ENCODE data around the gene ACOX2.

Gene ACOX2

DNA sequence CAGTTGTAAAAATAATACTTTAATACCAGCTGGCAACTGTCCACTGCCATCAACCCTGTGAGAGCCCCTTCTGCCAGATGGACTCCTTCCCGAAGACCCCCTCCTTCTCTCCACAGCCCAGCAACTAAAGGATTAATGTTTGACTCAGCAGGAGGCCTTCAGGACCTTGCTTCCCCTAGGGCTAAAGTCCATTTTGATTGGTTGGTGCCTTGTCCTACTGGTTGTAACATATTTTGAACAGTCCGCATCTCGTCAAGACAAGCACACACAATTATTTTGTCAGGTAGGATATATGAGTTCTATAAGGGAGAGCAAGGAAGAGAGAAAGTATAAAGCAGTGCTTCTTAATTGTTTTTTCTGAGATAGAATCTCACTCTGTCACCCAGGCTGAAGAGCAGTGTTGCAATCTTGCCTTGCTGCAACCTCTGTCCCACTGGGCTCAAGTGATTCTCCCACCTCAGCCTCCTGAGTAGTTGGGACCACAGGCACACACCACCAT lies 18.6 kb downstream of the ACOX2 start:
- H3K4me3 Mint-ChIP-seq: peak overlapping the region in 2 of 3 experiments; percentile 19 to 24
- peaks cover 19% of the 10 kb centered on the region for H3K36me3 Mint-ChIP-seq (ENCODE audit: low read depth)
- H3K4me1 Mint-ChIP-seq: peaks cover 20% of the 10 kb centered on the region
- peak overlapping the region; percentile 71 to 92 (median 85) for H3K27ac Mint-ChIP-seq
- no peaks in the 10 kb centered on the region for H3K9me3 Mint-ChIP-seq
- TF ChIP-seq, protein P1, sequence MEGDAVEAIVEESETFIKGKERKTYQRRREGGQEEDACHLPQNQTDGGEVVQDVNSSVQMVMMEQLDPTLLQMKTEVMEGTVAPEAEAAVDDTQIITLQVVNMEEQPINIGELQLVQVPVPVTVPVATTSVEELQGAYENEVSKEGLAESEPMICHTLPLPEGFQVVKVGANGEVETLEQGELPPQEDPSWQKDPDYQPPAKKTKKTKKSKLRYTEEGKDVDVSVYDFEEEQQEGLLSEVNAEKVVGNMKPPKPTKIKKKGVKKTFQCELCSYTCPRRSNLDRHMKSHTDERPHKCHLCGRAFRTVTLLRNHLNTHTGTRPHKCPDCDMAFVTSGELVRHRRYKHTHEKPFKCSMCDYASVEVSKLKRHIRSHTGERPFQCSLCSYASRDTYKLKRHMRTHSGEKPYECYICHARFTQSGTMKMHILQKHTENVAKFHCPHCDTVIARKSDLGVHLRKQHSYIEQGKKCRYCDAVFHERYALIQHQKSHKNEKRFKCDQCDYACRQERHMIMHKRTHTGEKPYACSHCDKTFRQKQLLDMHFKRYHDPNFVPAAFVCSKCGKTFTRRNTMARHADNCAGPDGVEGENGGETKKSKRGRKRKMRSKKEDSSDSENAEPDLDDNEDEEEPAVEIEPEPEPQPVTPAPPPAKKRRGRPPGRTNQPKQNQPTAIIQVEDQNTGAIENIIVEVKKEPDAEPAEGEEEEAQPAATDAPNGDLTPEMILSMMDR (IDR thresholded peaks at IDR 0.05; ENCODE audit: unreplicated experiment in 3 of 3): no peak
- peaks cover 5% of the 10 kb centered on the region for H3K27me3 Mint-ChIP-seq (ENCODE audit: low read depth)

DNA sequence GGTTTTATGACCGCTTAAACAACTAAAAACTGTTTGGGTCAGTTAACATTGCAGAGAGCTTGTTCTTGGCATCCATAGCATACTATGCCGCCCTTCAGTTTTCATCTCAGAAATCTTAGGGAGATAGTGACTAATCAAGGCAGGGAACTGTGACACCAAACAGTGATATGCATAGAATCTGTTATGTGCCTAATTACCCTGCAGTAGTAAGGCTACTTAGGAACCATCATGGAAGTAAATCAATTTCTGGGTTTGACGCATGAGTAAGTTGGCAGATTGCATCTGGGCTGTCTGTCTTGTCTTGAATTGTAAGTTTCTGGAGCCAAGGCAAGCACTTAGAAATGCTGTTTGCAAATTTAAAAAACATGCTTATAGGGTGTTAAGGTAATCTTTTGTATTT lies 22.6 kb downstream of the ACOX2 start:
- Mint-ChIP-seq H3K9me3 (no peaks in the 10 kb centered on the region), H3K36me3 (ENCODE audit: low read depth) (peaks cover 21% of the 10 kb centered on the region), H3K27me3 (ENCODE audit: low read depth) (peaks cover 5% of the 10 kb centered on the region), H3K27ac (no peak overlapping the region), H3K4me3 (no peak overlapping the region), H3K4me1 (peaks cover 18% of the 10 kb centered on the region)
- TF ChIP-seq, protein P1 (IDR thresholded peaks at IDR 0.05; ENCODE audit: unreplicated experiment in 3 of 3): no peak

GRCh38 chr3:58508437-58508836 lies 28.6 kb downstream of the ACOX2 start:
- Mint-ChIP-seq H3K36me3 (ENCODE audit: low read depth) (peaks cover 20% of the 10 kb centered on the region), H3K27me3 (ENCODE audit: low read depth) (no peaks in the 10 kb centered on the region), H3K4me1 (peaks cover 19% of the 10 kb centered on the region), H3K27ac (peak overlapping the region in 1 of 3 experiments; percentile 8), H3K9me3 (no peaks in the 10 kb centered on the region), H3K4me3 (no peak overlapping the region)
- TF ChIP-seq, protein P1 (IDR thresholded peaks at IDR 0.05; ENCODE audit: unreplicated experiment in 3 of 3): no peak

GRCh38 chr3:58507356-58508078 lies 29.5 kb downstream of the ACOX2 start:
- Mint-ChIP-seq H3K4me1 (peaks cover 19% of the 10 kb centered on the region), H3K27ac (peak overlapping the region in 2 of 3 experiments; percentile 8 to 35), H3K9me3 (no peaks in the 10 kb centered on the region), H3K36me3 (ENCODE audit: low read depth) (peaks cover 24% of the 10 kb centered on the region), H3K4me3 (no peak overlapping the region), H3K27me3 (ENCODE audit: low read depth) (no peaks in the 10 kb centered on the region)
- TF ChIP-seq, protein P1 (IDR thresholded peaks at IDR 0.05; ENCODE audit: unreplicated experiment in 3 of 3): no peak

DNA sequence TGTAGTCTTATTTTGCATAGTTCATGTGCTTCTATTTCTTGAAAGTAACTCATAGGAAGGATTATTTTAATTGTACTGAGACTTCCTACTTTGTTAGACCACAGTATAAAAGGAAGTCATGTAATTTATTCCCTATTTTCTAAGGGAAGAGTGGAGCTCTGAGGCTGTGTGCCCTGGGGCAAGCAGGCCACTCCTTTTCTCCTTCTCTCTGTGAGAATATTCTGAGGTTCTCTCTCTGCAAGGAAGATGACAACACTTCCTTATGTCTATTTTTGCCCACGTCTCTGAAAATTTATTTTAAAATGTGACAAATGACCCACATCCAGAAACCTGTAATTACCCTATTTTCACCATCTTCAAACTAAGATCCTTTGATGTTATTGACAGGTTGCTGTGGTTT lies 34.1 kb downstream of the ACOX2 start:
- TF ChIP-seq, protein P1 (IDR thresholded peaks at IDR 0.05; ENCODE audit: unreplicated experiment in 3 of 3): no peak
- H3K4me1 Mint-ChIP-seq: peaks cover 16% of the 10 kb centered on the region
- H3K36me3 Mint-ChIP-seq (ENCODE audit: low read depth): peaks cover 43% of the 10 kb centered on the region
- no peaks in the 10 kb centered on the region for H3K27me3 Mint-ChIP-seq (ENCODE audit: low read depth)
- no peak overlapping the region for H3K4me3 Mint-ChIP-seq
- no peaks in the 10 kb centered on the region for H3K9me3 Mint-ChIP-seq
- no peak overlapping the region for H3K27ac Mint-ChIP-seq

GRCh38 chr3:58497097-58497496 lies 39.9 kb downstream of the ACOX2 start:
- peaks cover 56% of the 10 kb centered on the region for H3K4me1 Mint-ChIP-seq
- H3K9me3 Mint-ChIP-seq: no peaks in the 10 kb centered on the region
- H3K27ac Mint-ChIP-seq: peak overlapping the region; percentile 49 to 89 (median 85)
- peak overlapping the region in 2 of 3 experiments; percentile 3 to 9 for H3K4me3 Mint-ChIP-seq
- H3K27me3 Mint-ChIP-seq (ENCODE audit: low read depth): no peaks in the 10 kb centered on the region
- TF ChIP-seq, protein P1 (IDR thresholded peaks at IDR 0.05; ENCODE audit: unreplicated experiment in 3 of 3): no peak
- peaks cover 29% of the 10 kb centered on the region for H3K36me3 Mint-ChIP-seq (ENCODE audit: low read depth)

Data from nephron (organoid).